Mucosa of rectum (tissue), 2 donors: ENCODE results near the gene DNER.
"Not testable (repeated sequence)": the region's sequence is repeated elsewhere in the genome, so short reads cannot be mapped to it uniquely, and the experiment has no call there.

Experiments used
- H3K27ac ChIP-seq, 2 donors: one replicate each; pipeline ENCODE4 v1.7.0; 2013; ENCODE audit warnings: inconsistent platforms in 2 of 2, low read depth in 2 of 2, low read length in 2 of 2
- H3K27me3 ChIP-seq, 2 donors: one replicate each; pipeline ENCODE4 v1.7.0; 2013; ENCODE audit warnings: low read length in 2 of 2; ENCODE audit not compliant: control insufficient read depth in 2 of 2, insufficient read depth in 2 of 2
- H3K36me3 ChIP-seq, 2 donors: one replicate each; pipeline ENCODE4 v1.7.0; 2013; ENCODE audit warnings: low read length in 2 of 2; ENCODE audit not compliant: control insufficient read depth in 2 of 2, insufficient read depth in 2 of 2
- H3K4me1 ChIP-seq, 2 donors: one replicate each; pipeline ENCODE4 v1.7.0; 2013; ENCODE audit warnings: low read length in 2 of 2, mild to moderate bottlenecking in 1 of 2; ENCODE audit not compliant: control insufficient read depth in 2 of 2, insufficient read depth in 2 of 2
- H3K4me3 ChIP-seq, 2 donors: one replicate each; pipeline ENCODE4 v1.7.0; 2013; ENCODE audit warnings: low read length in 2 of 2
- H3K9ac ChIP-seq, 2 donors: one replicate each; pipeline ENCODE4 v1.7.0; 2013; ENCODE audit warnings: low read length in 2 of 2, low read depth in 1 of 2, mild to moderate bottlenecking in 1 of 2
- H3K9me3 ChIP-seq, 2 donors: one replicate each; pipeline ENCODE4 v1.7.0; 2013; ENCODE audit warnings: low read length in 2 of 2; ENCODE audit not compliant: control insufficient read depth in 2 of 2
- donor health status: healthy.
- donor health status: Normal muscosa, but diverticular disease.

The DNER gene

DNA sequence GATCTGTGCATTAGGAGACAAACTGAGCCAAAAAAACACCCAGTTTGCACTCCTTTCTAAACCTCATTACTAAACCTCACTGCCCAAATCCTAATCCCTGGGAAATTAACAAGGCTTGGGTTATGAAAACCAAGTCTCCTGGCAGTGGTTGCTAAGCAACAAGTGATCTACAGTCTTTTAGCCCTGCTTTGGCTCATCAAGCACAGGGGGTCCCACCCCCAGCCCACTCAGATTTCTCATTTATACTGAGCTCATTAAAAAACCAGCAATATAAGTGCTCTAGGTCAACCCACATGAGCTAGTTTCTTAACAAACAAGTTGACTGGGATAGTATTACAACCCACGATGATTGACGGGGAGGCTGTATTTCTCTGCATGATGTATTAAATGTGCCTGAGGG is 18.4 kb downstream of the DNER start:
- Histone ChIP-seq H3K27ac (no peak overlapping the region), H3K9ac (no peak overlapping the region), H3K36me3 (no peaks in the 10 kb centered on the region), H3K9me3 (no peaks in the 10 kb centered on the region), H3K4me1 (no peaks in the 10 kb centered on the region), H3K27me3 (no peaks in the 10 kb centered on the region), H3K4me3 (no peak overlapping the region)

DNA sequence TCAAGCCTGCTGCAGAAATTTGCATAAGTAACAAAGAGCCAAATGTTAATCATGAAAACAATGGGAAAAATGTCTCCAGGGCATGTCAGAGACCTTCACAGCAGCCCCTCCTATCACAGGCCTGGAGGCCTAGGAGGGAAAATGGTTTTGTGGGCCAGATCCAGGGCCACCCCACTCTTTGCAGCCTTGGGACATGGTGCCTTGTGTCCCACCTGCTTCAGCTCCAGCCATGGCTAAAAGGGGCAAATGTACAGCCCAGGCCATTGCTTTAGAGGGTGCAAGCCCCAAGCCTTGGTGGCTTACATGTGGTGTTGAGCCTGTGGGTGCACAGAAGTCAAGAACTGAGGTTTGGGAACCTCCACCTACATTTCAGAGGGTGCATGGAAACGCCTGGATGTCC is 20.5 kb downstream of the DNER start:
- not testable (repeated sequence) for H3K36me3 ChIP-seq, H3K4me1 ChIP-seq, H3K9me3 ChIP-seq

DNA sequence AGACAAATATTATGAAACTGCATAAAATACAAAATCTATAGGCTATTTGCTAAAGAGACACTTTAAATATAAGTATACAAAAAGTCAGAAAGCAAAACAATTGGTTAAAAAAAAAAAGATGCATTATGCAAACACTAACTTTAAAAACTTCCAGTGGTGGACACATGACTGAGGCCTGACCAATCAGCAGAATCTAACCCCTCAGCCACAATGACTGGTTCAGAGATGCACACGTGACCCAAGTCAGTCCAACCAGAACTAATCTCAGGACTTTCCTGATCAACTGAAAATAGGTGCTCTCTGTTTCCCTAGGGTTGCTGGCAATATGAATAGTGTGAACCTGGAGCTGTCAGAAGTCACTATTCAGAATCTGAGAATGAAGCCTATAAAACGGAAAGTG is 22.7 kb downstream of the DNER start:
- H3K4me1 ChIP-seq: no peaks in the 10 kb centered on the region
- H3K27me3 ChIP-seq: no peaks in the 10 kb centered on the region
- no peaks in the 10 kb centered on the region for H3K36me3 ChIP-seq
- no peak overlapping the region for H3K9ac ChIP-seq
- H3K9me3 ChIP-seq: no peaks in the 10 kb centered on the region
- H3K4me3 ChIP-seq: no peak overlapping the region
- no peak overlapping the region for H3K27ac ChIP-seq

More for the DNA sequence above, 20.5 kb downstream of the DNER start:
- not testable (repeated sequence) for H3K27me3 ChIP-seq, H3K27ac ChIP-seq, H3K9ac ChIP-seq, H3K4me3 ChIP-seq

DNA sequence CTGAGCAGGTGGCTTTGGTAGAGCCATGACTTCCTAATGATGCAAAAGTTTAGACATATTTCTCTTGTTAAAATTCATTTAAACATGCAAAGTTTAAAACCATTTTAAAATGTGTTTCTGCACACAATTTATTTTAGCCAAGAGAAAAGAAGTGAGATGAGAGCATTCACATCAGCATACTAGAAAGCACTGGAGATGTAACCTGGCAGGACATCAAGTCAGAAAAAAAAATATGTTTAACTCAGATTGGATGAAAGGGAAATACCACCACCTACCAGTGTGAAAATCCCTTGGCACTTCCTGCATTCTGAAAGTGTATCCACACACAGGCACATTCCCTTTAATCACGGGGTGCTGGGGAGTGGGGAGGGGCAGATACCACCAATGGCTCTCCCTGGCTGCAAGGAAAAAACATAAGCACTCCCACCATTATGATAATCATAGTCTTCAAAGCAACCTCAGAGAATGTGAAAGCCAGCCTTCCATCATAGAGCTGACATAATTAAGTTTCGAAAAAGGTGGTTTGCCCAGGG is 25.0 kb downstream of the DNER start:
- Histone ChIP-seq H3K27me3 (no peaks in the 10 kb centered on the region), H3K36me3 (no peaks in the 10 kb centered on the region), H3K4me1 (no peaks in the 10 kb centered on the region), H3K4me3 (no peak overlapping the region), H3K27ac (no peak overlapping the region), H3K9ac (no peak overlapping the region), H3K9me3 (no peaks in the 10 kb centered on the region)

DNA sequence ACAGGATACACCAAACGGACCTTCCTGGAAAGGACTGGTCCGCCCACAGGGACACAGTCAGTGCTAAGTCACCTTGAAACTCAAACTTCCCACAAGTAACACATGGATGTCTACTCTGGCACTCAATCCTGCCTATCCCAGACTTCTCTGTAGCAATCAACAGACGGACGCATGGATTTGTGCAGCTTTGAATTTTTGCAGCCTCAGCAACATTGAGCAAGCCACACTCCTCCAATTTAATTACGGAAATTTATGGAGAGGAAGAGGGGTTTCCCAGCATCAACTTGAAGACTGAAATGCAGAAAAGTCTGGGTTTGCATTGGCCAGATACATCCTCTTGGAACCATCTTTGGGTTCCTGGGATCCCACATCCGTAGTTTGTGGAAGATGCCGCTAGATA is 26.2 kb downstream of the DNER start:
- no peaks in the 10 kb centered on the region for H3K27me3 ChIP-seq
- no peak overlapping the region for H3K4me3 ChIP-seq
- no peaks in the 10 kb centered on the region for H3K9me3 ChIP-seq
- H3K9ac ChIP-seq: no peak overlapping the region
- H3K4me1 ChIP-seq: no peaks in the 10 kb centered on the region
- no peaks in the 10 kb centered on the region for H3K36me3 ChIP-seq
- no peak overlapping the region for H3K27ac ChIP-seq

DNA sequence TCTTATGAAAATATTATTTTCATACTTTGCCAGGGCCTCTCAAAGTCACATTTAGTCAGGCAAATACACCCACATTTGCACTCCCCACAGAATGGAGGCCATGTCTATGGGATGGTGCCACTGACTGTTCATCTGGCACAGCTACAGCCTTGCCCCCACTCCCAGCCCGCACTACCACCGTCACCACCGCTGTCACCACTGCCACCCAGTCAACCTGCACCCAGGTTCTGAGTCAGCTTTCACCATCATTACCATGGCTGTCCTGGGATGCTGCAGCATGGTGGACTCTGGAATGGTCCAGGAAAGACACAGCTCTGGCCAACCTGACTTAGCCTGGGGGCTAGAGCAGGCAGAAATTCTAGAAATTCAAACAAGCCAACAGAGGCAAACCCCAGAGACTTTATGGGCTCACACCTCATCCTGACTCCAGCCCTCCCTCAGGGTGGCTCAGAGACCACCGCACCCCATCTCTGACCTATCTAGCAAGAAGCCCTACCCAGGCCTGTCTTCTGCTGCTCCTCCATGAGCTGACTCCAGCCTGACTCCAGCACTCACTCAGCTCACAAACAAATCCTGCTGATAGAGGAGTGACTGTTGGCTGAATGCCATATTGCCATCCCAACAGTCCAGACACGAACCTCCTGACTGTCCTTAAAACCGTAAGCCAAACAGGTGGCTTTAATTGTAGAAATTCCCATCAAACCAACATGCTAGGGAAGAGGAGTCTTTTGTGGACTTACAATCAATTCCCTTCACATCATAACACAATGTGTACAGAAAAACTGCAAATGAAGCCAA is 28.0 kb downstream of the DNER start:
- Histone ChIP-seq H3K4me3 (no peak overlapping the region), H3K9ac (no peak overlapping the region), H3K4me1 (no peaks in the 10 kb centered on the region), H3K27ac (no peak overlapping the region), H3K9me3 (no peaks in the 10 kb centered on the region), H3K27me3 (no peaks in the 10 kb centered on the region), H3K36me3 (no peaks in the 10 kb centered on the region)

DNA sequence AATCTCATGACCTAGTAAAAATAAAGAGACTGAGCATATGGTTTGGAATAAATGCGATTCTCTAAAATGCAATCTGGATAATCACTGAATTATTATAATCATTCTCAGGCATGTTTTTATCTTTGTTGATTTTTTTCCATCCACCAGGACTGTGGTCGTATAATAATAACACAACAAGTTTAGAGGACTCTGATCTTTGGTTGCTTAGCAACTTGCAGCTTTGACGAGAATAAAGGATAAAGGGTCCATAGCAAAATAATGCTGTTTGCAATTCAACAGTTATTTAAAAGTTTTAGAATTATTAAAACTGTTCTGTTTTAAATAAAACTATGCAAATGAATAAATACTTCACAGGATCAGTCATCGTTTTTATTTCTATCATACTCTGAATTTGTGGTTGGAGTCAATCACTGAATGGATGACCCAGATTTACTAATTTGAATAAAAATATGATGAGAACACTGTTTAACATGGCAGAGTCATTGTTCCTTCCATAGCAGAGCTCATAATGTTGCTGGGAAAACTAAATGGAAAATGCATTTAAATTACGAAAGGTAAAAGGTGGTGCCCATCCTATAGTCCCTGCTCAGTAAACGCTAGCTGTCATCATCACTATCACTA is 29.3 kb downstream of the DNER start:
- Histone ChIP-seq H3K9me3 (no peaks in the 10 kb centered on the region), H3K9ac (no peak overlapping the region), H3K4me3 (no peak overlapping the region)

DNA sequence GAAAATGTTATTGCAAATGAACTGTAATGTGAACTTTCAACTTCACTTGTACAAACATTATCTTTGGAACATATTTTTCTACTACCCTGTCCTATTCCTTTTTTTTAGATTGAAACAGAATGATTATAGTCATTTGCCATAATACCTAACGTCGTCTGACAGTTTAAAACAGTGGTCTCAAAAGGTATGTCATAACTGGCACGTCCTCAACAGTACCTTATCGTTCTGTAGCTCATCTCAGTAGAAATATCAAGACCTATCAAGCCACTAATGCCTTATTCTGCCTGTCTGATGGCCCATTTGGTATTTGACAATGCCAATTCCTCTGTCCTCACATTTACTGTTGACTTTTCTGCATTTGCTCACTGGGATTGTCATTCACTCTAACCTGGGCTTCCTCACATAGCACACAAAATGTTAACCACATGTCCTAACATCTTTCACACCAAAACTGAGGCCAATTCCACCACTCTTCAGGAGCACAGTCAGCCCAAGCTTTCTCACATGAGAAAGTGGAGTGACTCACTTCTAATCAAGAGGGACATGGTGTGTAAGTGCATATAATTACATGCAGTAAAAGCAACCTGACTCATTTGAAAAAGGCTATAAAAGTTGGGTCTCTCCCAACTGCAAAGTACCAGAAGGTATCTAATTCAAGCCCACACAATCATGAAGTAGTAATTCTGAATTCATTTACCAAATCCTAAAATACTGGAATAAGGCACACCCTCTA is 34.8 kb downstream of the DNER start:
- Histone ChIP-seq H3K9ac (no peak overlapping the region), H3K27me3 (peaks cover 0 to 2% of the 10 kb centered on the region in 2 donors), H3K4me1 (no peaks in the 10 kb centered on the region), H3K36me3 (no peaks in the 10 kb centered on the region), H3K27ac (no peak overlapping the region), H3K9me3 (no peaks in the 10 kb centered on the region), H3K4me3 (no peak overlapping the region)

More for the DNA sequence above, 29.3 kb downstream of the DNER start:
- Histone ChIP-seq H3K27ac (no peak overlapping the region), H3K36me3 (no peaks in the 10 kb centered on the region), H3K4me1 (no peaks in the 10 kb centered on the region), H3K27me3 (no peaks in the 10 kb centered on the region)

DNA sequence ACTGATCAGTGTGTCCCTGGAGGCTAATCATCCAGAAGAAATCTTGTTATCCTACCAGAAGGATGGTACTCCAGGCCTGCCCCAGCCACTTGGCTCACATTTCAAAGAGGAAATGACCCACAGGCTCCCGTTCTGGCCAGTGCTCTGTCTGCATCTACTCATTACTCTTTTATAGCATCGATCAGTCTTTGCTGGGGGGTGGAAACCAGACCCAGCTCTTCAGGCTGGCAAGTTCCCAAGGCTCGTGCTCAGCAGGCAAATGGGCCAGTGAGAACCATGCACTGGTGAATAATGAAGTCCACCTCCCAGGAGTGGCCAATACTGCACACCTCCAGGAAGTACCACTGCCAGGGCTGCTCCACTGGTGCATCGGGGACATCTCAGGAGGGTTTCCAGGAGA is 38.8 kb downstream of the DNER start:
- Histone ChIP-seq H3K27ac (no peak overlapping the region), H3K36me3 (no peaks in the 10 kb centered on the region), H3K9ac (no peak overlapping the region), H3K4me3 (no peak overlapping the region), H3K9me3 (no peaks in the 10 kb centered on the region), H3K4me1 (no peaks in the 10 kb centered on the region), H3K27me3 (peaks cover 0 to 2% of the 10 kb centered on the region in 2 donors)
